NCI-H187 treated with DMSO at 0.1 percent for 48 hours (cell line): ENCODE measurements around the gene SDK1.
"Not testable (repeated sequence)": the region's sequence is repeated elsewhere in the genome, so short reads cannot be mapped to it uniquely, and the experiment has no call there.

ENCODE experiments used
- DNase-seq: peaks from one replicate; lab custom pipeline; 2025; lab: John Stamatoyannopoulos, UW

The SDK1 gene

DNA sequence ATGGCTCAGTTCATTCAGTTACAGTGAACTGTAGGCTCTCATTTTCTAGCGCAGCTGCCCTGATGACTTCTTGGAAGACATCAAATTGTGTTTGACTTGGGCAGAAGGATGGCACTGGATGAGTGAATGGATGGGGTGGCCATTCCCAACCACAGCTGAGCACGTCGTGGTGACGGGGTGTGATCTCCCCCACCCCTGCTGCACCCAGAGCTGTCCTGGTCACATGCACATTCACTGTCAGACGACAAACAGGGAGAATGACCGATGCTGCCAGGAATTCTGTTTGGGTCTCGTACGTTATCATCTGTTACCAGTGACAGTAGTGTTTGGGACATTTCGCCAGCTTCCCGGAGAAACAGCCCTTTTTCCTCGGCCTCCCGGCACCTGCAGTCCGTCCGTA is 623.2 kb downstream of the SDK1 start:
- no peak for DNase-seq

GRCh38 chr7:3927446-3928110 is 626.5 kb downstream of the SDK1 start:
- DNase-seq, result no peak

GRCh38 chr7:3928727-3929515 is 627.9 kb downstream of the SDK1 start:
- no peak for DNase-seq

- DNase-seq, result no peak
Measured at GRCh38 chr7:3931843-3932242, 630.8 kb downstream of the SDK1 start.

GRCh38 chr7:3937146-3937545 is 636.1 kb downstream of the SDK1 start:
- DNase-seq, result no peak

DNA sequence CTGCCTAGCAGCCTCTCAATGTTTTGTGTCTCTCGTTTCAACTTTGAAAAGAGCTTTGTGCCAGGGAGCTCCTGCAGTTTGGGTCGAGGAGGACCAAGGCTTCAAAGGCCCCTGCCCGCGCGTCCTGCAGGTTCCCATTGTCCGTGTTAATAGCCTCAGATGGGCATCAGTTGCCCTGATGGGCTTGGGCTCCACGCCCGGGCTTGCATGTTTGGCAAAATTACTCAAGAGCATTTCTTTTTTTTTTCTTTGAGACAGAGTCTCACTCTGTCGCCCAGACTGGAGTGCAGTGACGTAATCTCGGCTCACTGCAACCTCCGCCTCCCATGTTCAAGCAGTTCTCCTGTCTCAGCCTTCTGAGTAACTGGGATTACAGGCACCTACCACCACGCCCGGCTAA is 636.6 kb downstream of the SDK1 start:
- no peak for DNase-seq

DNA sequence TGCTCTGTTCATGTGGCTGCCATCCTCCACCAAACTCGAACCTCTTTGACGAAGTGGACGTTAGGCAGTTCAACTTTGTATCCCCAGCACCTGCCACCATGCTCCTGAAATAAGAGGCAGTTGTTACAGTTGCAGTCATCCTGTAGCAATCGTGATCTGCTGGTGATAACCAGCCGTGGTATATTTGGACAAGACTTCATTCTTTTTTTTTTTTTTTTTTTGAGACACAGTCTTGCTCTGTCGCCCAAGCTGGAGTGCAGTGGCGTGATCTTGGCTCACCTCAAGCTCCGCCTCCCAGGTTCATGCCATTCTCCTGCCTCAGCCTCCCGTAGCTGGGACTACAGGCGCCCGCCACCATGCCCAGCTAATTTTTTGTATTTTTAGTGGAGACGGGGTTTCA is 640.7 kb downstream of the SDK1 start:
- DNase-seq, result not testable (repeated sequence)

DNA sequence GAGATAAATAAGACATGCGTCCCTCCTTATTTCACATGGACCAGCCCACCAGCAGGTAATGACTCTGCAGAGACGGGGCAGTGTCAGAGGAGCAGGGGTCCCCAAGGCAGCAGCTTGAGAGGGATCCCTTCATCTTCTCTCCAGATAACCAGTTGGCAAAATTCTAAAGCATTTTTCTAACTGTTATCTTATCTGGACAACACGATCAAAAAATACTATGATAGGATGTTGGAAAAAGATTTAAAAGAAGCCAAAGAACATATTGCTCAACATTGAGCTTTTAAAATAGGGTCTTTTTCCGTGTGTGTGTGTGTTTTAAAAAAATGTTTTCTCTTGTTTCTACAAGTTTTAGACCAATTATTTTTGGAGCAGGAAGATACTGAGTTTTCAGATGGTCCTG is 641.2 kb downstream of the SDK1 start:
- no peak for DNase-seq

DNA sequence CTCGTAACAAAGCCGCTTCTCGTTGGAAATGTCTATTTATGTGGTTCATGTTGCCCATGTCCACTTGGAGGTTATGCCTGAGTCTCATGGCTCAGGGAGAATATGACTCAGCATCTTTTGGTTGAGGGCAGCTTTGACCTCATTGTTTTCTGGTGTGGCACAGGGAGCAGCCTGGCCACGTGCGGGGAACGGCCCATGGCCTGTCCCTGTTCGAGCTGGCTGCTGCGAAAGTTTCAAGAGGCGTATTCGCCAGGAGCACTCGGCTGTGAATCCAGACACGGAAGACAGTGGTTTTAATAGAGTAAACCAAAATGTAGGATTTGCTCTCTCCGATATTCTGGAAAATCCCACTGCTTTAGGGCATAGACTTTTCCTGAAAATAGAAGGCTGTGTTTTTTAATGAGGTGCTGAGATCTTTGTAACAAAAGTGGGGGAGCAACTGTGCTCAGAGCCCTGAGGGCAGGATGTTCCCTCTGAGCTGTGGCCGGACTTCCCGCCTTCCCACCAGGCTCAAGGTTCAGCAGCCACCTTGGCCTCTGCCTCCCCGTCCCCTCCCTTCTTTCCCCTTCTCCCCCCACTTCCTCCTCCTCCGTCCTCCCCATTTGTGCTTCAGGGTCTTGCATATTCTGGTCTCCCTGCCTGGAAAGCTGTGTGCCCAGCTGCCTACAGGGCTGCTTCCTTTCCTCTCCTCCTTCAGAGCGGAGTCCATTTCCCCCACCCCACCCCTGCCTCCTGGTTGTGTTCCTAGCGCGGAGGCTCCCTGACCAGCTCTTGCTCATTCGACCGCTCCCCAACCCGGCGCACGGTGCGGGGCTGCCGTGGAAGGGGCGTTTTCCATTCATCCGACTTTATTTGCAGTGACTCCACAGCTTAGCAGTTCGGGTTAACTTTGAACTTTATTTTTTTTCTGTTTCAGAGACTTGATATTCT is 642.0 kb downstream of the SDK1 start:
- DNase-seq, result no peak

DNA sequence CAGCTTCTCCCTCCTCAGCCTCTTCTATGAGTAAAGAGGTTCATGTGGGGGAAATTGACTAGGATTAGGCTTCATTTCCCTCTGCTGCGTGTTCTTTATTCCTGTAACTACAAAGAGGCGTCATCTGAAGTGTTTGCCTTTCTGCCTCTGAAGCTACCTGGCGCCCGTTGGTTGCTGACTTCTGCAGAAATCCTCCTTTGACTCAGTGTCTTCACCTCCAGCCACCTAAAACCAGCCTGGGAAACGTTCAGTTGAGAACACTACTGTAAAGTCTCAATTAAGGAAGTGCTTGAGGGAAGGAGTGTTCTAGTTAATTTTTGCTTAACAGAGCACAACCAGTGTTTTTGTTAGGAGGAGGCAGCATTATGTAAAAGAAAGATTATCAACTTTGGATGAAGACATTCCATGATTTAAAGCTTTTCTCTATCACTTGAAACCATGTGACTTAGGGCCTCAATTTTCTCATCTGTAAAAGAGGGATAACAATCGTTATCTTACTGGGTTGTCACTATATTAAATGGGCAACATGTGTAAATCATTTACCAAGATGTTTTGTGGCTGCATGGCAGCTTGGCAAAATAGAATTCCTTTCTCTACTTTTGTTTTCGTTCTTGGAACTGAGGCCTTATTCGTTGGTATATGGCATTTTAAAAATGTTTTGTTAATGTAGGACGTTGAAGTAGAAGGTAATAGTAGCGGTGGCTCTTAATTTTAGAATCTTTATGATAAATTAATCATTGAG is 642.9 kb downstream of the SDK1 start:
- DNase-seq, result no peak

GRCh38 chr7:3949242-3949640 is 648.2 kb downstream of the SDK1 start:
- DNase-seq, result no peak

DNA sequence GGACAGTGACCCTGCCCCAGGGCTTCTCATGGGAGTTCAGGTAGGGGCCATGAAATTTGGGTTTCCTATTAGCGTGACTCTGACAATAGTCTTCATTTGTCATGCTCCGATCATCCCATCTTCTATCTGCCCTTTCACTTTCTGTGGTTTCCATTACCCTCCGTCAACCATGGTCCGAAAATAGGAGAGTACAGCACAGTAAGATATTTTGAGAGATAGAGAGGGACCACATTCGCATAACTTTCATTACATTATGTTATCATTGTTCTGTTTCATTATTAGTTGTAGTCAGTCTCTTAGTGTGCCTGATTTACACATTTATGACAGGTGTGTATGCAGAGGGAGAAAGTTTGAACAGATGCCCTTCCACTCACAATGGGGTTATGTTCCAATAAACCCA is 649.2 kb downstream of the SDK1 start:
- no peak for DNase-seq

GRCh38 chr7:3951316-3952055 is 650.4 kb downstream of the SDK1 start:
- no peak for DNase-seq

GRCh38 chr7:3953133-3953532 is 652.1 kb downstream of the SDK1 start:
- DNase-seq, result no peak

DNA sequence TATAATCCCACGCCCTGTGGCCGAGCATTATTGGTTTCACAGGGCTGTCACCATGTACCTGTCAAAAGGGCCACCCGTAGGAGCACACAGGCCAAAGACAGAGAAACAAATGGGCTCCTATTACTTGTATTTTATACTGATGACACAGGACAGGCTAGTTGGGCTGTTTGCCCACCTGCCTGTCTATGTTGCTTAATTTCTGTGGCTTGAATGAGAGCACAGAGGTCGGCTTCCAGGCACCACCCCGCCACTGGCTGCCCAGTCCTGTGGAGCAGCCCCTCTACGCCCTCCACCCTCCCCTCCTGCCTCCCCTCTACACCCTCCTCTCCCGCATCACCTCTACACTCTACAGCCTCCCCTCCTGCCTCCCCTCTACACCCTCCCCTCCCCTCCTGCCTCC is 652.9 kb downstream of the SDK1 start:
- DNase-seq, result no peak

DNA sequence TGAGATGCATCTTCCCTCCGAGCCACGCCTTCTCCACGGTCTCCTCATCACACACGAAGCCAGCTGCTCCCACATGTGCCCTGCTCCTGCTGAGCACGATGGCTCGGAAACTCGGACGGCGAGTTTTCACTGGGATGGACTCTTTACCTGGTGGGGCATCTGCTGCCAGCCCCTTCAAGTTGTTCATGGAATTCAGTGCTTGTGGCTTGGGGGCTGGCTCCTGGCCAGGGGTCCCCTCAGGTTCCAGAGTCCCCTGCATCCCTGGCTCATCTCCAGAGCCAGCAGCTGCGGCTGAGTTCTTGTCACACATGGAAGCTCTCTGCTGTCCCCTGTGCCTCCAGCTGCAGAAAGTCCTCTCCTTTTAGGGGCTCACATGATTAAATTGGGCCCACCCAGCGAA is 654.0 kb downstream of the SDK1 start:
- no peak for DNase-seq

- DNase-seq, result no peak
Measured at GRCh38 chr7:3955751-3956696, 655.0 kb downstream of the SDK1 start.

- DNase-seq, result no peak
Measured at GRCh38 chr7:3956949-3957348, 655.9 kb downstream of the SDK1 start.

DNA sequence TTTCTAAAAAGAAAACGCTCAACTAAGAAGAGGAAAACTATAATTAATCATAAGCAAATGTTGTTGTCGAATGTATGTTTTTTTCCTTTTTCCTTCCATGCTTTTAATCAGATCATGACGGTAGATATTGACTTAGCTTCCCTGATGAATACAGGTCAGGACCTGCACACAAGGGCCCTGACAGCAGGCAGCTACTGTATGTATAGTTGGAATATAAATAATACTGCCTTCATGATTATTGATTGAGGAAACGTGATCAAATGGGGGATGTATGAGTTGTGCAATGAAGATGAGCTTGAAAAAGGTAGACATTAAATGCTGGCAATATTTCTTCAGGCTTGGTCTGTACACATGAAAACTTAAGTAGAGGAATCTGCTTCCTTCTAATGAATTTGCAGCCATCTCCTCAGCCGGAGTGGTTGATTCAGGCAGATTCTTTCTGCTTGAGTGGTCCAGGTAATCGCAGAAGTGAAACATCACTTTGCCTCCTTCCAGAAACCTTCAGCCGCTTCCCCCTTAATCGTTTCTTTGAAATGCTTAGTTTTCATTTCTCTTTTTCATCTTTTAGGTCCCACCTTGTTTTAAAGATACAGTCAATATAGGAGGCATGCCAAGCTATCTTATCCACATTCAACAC is 656.5 kb downstream of the SDK1 start:
- DNase-seq, result no peak

DNA sequence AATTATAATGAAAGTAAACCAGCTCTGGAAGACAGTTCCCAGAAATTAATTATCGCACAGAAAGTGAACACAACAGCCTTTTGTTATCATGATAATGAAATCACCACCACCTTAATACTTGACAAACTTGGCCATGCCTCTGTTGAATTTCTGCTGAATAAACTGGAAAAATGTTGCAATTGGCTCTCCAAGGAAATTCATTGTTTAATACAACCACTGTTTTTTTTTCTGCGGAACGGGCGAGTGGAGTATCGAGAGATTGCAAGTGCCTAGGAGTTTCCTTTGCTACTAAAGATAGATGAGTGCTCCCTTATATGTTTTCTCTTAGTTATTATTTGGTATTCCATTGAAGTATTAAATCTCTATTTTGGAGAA is 657.0 kb downstream of the SDK1 start:
- DNase-seq, result no peak
